HG03060 (cell line): ENCODE data around the gene STARD7.
A peak's percentile ranks its signal among the peaks of the same experiment; 100 is the strongest.
"Not testable (repeated sequence)": the region's sequence is repeated elsewhere in the genome, so short reads cannot be mapped to it uniquely, and the experiment has no call there.

ENCODE experiments used
- ATAC-seq: cut with Tn5 transposase; IDR thresholded peaks from one replicate; pipeline ENCODE4 v1.9.1; 2021; ENCODE audit warnings: low read depth, moderate number of reproducible peaks; ENCODE audit not compliant: unreplicated experiment

STARD7 gene

DNA sequence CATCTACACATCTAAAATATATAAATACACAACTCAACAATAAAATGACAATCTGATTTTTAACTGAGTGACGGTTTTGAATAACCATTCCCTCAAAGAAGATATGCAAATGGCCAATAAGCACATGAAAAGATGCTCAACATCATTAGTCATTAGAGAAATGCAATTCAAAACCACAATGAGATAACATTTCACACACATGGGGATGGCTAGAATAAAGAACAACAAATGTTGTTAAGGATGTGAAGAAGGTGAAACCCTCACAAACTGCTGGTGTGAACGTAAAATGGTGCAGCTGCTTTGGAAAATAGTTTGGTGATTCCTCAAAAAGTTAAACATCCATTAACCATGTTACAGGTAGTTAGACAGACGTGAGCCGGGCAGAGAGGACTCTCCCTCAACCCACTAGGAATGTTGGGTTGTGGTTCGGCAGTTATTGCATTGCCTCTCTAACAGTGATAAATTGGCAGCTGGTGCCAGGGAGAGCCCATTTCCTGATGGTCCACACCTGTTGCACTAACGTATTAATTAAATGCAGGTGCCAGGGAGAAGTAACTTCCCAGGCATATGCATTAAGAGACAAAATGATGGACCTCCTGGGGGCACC lies 41.1 kb downstream of the STARD7 start:
- ATAC-seq = no peak

DNA sequence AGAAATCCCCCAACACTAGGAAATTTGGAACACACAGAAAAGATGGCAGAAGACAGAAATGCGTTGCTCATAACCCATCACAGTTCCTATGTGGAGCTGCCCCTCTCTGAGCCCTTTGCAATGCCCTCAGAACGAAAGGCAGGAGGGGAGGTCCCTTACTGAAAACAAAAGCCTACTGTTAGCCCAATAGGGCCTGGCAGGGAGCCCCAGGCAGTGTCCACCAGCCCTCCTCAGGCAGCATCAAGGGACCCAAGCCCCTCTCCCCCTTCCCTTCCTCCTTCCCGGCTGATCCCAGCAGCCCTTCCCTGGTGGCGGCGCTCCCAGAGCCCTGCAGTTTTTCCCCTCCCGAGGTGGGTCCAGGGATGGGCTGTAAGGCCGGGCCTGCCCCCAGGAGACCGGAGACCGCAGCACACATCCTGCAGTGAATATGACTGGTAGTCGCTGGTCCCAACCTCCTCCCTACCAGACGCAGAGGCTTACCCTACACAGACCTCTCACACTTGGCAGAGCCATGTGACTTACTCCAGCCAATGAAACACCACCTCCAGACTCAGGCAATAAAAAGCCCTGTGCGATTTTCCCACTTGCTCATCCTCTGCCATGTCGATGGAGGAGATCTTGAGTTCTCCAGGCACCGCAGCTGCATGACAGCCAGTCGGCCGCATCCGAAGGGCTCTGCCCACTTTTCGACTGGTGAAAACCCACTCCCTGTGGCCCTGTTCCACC lies 44.0 kb downstream of the STARD7 start:
- peak; percentile 55 for ATAC-seq

DNA sequence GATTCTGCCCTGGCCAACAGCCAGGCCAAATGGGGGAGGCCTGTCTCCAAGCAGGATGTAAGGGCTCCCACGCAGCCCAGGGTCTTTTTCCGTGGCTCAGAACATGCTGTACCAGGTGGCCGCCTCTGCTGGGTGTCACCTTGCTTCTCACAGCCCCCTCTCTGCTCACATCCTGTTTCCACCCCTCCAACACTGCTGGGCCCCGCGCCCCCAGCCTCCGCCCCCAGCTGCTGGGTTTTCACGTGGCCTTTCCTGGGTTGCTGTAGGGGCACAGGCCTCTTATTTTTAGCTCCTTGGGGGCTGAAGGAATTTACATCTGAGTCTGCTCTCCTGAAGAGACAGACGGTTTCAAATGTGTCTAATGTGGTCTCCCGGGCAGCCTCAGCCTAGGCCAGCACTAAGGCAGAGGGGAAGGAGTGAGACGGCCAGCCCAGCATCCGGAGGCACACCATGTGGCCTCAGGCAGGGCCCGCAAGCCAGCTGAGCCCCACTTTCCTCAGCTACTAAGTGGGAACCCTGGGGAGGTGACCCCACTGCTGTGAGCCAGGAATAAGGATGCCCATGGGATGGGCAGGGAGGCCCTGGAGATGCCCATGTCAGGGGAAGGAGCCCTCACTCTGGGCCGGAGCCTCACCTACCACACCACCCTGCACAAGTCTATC lies 44.7 kb downstream of the STARD7 start:
- peak; percentile 30 for ATAC-seq

DNA sequence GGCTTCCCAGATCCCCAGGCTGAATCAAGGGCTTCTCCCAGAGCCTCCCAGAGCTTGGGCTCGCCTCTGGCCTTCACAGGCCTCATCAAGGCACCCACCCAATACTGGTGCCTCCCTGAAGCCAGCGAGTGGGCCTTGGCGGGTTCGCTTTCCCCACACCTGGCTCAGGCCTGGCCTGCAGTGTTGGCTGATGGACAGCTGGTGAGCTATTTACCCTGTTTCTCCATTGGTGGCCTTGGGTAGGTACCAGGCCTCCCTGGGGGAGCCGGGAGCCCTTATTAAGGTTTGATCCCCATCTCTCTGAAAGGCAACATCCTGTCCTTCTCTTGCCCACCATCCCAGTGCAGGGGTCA lies 45.2 kb downstream of the STARD7 start:
- ATAC-seq = no peak

DNA sequence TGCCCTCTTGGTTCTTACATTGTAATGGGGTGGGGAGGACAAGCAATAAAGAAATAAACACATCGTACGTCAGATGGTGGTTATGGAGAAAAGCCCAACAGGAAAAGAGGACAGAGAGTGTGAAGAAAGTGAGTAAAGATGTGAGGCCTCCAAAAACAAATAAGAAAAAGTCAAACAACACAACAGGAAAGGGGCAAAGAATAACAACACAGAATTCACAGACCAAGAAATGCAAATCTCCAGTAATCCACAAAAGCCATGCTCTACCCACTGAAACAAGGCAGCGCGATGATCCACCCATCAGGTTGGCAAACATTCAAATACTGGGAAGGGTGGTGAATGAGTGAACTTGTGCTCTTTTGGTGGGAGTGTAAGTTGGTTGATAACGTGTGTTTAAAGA lies 46.7 kb downstream of the STARD7 start:
- ATAC-seq = no peak

DNA sequence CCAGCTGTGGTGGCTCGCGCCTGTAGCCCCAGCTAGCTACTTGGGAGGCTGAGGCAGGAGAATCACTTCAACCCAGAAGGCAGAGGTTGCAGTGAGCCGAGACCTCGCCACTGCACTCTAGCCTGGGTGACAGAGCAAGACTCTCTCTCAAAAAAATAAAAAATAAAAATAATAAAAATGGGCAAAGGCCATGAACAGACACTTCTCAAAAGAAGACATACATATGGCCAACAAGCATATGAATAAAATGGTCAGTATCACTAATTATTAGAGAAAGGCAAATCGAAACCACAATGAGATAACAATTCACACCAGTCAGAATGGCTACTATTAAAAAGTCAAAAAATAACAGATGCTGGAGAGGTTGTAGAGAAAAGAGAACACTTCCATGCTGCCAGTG lies 48.3 kb downstream of the STARD7 start:
- not testable (repeated sequence) for ATAC-seq

DNA sequence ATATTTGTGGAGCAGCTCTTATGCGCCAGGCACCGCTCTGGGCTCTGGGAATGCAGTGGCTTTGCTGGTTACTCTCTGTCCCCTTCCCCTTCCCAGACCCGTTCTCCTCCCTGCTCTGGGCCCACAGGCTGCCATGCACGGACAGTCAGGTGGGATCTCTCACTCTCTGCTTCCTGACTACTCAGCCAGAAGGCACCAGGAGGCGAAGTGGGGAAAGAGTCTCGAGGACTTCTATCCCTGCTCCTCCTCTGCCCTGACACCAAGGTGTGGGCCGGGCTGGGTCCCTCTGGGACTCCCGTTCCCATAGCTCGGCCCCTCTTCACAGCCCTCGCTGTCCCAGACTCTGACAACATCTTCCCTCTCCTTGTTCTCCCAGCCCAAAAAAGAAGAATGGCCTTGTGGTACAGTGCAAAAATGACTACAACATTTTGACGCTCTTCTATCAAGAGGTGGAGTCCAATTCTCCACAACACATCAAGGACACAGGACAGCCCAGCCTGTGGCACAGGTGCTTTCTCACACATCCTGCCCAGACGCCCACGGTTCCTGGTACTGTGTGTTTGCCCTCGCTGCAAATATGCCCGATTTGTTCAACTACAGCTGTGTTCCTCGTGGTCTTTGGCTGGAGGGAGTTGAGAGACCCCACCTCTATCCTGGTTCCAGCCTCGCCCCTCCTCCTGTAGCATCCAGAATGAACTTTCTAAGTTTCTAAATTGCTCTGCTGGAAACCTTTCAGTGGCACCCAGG lies 49.4 kb downstream of the STARD7 start:
- ATAC-seq = no peak

DNA sequence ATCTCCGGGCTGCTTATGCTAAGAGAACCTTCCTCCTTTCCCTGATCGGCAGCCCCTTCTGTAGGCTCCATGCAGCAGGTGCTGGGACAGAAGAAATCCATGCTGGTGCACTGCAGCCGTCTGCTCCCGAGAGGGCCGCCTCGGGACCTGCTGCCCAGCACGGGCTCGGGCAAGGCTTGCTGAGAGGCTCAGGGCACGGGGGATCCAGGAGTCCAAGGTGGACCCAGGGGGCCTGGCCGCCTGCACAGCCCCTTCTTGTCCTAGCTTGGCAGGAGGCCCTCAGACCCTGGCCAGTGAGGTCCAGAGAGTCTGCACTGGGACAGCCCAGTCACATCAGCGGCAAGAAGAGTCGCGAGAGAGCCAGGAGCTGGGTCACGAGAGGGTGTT lies 50.1 kb downstream of the STARD7 start:
- ATAC-seq = no peak

DNA sequence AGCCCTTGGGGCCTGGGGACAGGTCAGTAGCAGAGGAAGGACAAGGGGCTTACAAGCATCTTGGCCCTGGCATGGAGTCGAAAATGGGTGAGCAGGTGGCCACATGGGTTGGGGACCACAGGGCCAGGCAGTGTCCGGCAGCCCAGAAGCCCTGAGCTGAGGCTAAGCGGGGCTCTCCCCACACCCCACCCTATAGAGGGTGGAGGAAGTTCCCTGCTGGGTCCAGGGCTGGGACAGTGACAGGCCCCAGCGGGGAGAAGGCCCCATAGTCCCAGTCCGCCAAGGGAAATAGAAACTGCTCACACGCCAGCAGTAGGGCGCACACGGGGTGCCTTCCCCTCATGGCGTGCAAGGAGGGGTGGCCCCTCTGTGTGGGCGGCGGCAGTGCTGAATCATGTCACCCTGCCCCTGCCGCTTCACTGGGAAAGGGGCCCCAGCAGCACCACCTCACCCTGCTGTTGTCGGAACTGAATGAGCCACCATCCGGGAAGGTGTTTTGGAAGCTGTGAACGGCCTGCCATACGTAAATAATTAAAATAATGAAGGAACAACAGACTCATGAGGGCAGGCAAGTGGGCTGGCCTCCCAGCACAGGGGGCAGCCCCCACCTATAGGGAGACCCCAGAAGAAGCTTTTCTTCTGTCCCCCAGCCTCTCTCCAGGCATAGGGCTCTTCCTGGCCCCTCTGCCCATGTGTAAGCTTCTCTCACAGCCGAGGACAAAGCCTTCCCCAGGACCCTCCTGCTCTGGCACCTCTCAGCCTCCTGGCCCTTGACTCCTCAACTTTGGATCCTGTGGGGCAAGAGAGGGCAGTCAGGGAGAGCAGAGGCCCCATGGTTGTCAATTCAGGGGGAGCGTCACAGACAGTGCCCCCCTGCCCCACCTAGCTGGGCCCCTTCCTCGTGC lies 50.7 kb downstream of the STARD7 start:
- peak; percentile 37 for ATAC-seq

DNA sequence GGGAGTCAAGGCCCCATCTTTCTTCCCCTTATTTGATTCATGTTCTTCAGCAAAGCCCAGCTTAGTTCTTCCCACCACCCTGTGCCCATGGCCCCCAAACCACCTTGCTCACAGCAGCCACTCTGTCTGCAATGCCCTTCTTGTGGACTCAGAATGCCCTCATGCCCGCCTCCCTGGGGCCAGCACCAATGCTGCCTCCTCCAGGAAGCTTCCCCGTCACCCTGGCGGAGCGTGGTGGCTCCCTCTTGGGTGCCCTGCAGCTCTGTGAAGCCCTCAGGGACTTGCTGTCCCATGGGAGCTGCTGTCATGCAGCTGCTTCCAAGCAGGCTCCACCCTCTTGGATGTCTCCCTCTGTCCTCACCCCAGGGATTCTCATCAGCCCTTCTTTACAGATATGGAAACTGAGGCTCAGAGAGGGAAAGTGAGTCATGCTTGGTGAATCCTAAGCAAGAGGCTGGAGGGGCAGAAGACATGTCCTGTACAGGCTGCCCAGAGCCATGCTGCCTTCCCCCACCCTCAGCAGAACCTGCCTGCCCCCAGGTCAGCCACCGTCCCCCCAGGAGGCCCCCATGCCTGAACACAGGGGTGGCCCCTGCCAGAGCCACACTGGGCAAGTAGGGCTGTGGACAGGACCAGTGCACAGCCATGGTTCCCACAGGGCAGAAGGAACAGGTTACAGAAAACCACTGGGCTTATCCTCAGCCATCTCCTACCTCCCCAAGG lies 51.5 kb downstream of the STARD7 start:
- ATAC-seq = peak; percentile 33

DNA sequence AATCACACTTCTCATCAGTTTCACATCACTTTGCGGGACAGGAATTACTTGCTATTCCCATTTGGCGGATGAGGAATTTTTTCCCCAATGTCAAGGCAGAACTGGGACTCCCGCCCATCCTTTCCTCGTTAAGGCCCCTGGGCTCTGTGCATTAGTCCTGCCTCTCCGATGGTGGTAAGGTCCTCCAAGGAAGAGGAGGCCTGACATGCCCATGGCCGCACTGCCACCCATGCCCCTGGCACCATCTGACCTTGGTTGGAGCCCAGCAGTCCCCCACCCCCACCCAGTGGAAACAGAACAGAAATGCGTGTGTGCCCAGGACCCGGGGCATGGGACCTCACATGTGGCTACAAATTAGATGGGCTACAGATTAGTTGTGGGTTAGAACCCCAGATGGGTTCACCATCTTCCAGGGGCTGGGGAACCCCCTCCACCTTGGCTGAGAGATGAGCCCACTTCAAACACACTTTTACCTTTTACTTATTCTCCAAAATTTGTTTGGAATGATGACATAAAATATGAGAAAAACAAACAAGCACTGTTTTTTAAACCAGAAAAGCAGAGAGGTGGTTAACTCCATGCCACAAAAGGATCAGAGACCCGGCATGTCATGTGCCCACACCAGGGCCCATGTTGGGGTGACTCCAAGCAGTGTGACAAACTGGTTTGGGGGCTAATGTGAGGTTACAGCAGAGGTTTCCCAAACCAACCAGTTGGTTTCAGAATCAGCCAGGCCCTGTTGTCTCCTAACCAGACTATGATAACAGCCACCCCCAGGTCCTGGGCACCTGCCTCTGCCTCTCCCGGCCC lies 52.4 kb downstream of the STARD7 start:
- ATAC-seq = no peak

DNA sequence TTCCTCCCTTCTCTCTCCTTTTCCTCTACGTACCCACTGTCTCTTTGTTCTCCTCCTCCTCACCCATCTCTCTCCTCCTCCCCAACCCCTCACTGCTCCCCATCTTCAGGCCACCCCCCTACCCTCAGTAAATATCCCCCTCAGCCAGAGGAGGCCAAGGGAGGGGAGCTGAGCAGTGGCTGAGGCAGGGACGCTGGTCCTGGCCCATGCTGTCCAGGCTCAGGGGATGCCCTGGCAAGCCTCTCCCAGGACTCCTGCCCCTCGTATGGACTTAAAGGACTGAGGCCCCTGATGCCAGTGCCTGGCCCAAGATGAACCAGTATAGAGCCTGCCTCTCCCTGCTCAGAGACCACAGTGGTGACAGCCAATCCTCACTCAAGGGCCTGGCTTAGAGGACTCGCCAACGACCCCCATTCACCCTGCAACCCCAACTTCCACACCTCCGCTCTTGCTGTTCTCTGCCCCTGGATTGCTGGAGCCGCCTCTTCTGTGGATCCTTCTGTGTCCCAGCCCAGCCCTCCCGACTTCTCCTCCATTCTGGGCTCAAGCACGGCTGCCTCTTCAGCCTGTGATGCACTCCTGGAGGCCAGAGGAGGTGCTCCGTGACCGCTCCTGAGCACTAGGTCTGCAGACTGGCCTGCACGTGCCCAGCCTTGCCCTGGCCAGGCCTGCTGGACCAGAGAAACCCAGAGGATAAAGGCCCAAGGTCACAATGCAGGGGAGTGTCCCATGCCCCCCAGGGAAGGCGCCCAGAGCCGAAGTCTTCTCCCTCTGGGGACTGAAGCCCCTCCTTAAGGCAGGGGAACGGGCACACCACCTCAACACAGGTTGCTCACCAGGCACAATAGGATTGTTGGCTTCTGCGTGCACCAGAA lies 53.9 kb downstream of the STARD7 start:
- no peak for ATAC-seq

DNA sequence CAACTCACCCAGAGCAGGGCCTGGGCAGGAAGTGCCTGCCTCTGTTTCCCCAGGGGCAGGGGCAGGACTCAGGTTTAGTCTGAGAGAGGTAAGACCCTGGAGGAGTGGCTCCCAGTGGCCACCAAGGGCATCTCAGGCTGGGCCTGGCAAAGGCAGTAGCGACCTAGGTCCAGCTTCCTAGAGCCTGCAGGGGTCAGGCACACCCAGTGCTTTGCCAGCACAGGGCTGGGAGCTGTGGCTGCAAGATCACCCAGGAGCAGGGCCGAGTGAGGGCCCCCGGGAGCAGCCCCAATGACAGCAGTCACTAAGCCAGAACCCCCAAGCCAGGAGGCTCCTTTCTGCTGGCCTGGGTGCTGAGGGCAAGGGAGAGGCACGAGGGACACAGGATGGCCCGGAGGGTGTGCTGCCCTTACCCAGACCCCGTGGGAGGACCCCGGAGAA lies 54.6 kb downstream of the STARD7 start:
- no peak for ATAC-seq

DNA sequence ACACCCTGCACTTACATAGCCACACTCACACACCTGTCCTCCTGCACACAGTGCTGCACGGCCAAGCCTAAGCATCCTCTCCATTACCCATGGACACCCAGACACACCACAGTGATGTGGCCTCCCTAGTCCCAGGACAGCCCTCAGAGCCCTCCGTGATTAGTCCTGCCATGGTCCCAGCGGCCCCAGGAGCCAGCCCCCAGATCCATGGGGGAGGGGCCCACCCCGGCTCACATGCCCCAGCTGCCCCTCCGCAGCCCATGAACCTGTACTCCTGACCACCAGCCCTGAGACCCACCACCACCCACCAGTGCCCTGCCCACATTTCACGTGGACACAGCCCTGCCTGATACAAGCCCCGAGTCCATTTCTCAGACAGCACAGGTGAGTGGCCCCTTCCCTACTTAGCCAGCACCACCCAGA lies 55.3 kb downstream of the STARD7 start:
- no peak for ATAC-seq

DNA sequence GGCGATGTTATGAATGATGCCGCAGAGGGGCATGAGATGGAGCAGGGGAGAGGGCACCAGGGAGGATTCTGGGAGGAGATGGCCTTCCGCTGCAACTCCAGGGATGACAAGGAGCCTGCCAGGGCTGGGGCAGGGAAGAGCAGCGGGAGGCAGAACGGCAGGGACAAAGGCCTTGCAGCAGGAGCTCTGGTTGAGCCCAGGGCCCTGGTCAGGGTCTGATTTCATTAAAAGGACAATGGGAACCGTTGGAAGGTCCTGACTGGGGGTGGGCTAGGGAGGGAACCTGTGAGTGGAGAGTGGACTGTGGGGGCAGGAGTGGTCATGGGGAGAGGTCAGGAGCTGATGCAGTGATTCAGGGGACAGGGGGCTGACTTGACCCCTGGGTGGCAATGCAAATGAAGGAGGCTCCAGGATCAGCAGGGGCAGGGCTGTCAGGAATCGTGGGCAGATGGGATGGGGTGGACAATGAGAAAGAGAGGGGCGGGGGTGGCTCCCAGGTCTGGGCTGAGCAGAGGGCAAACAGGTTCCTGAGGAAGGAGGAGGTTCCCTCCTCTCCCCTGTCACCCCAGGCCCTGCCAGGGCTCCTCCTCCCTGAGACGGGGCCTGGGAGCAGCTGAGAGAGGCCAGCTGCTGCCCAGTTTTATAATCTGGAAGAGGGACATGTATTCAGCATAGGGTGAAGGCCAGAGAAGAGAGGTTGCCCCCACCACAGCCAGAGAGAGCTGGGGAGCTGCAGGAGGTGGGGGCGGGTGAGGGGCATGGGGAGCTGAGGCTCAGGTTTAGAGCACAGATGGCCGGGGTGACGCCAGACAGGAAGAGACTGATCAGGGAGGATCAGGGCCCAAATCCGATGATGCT lies 56.1 kb downstream of the STARD7 start:
- no peak for ATAC-seq

DNA sequence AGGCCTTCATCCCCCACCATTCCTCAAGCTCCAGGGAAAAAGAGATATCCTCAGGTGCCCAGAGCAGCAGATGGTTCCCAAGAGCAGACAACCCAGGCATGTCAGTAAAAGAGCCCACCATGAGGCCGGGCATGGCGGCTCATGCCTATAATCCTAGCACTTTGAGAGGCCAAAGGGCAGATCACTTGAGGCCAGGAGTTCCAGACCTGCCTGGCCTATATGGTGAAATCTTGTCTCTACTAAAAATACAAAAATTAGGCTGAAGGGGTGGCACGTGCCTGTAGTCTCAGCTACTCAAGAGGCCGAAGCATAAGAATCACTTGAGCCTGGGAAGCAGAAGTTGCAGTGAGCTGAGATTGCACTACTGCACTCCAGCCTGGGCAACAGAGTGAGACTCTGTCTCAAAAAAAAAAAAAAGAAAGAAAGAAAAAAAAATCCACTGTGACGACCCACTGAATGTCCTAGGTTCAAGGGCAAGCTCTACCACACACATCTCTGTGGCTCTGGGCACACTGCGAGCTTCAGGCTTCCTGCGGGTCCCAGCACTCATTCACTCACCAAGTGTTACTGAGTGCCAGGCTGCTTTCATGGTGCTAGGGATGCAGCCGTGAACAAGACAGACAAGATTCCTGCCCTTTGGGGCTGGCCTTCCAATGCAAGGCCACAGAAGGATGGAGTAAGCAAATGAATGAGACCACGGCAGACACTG lies 56.9 kb downstream of the STARD7 start:
- ATAC-seq = no peak
